ENCODE measurements around the gene SLC25A12. TPM values are rescaled to one million over a fixed set of nuclear protein-coding genes. Genes with fewer than 3 reads are reported as not detected.
A peak's percentile ranks its signal among the peaks of the same experiment; 100 is the strongest.

The SLC25A12 gene
- total and polyA plus RNA-seq, 2 donors (not counting 3 experiments of a cell fraction or from before 2014, with no cell fraction given): 13.6 to 17.1 TPM

- dilution Hi-C loops (cut with MboI; ENCODE audit: extremely low pct_ligation_motif_present, low sequenced_read_pairs): no loop called here
- no peak overlapping the region for H3K4me2 ChIP-seq (ENCODE audit: insufficient read depth, low read length)
- H3K79me2 ChIP-seq (ENCODE audit: control insufficient read depth, insufficient read depth, low read length): no peaks in the 10 kb centered on the region
- FAIRE-seq (no peak), DNase-seq (ENCODE audit: low read depth, low spot score) (no peak)
- no peaks in the 10 kb centered on the region for H3K27me3 ChIP-seq (ENCODE audit: control insufficient read depth in 2 of 2, insufficient read depth in 2 of 2, low read length in 2 of 2)
- no peaks in the 10 kb centered on the region for H3K9me3 ChIP-seq (replicated peaks; ENCODE audit: control insufficient read depth, insufficient read depth, low read length)
- H3K9me1 ChIP-seq (replicated peaks; ENCODE audit: control insufficient read depth, extremely low read depth, insufficient read depth, low read length): no peaks in the 10 kb centered on the region
- TF ChIP-seq MYC (IDR thresholded peaks at IDR 0.05; ENCODE audit: low read depth, low read length): no peak
- H3K27ac ChIP-seq (ENCODE audit: insufficient read depth, low read depth, low read length): no peak overlapping the region
- no peak overlapping the region for H3K9ac ChIP-seq (replicated peaks; ENCODE audit: extremely low read depth, insufficient read depth, low read length)
- H2AFZ ChIP-seq (ENCODE audit: low read depth, low read length): no peak overlapping the region
- POLR2A ChIA-PET: no interaction called here
- CTCF ChIA-PET: interaction anchor here (1.0 kb wide), 1 partner anchor 231 kb away, joined by 4 read pairs; no protein-coding TSS in a partner anchor
- intact Hi-C loops (cut with micrococcal nuclease): loop anchor here (10.0 kb wide), 1 partner anchor 209 kb away; the partner anchor contains the start of gene DLX2
- H4K20me1 ChIP-seq (replicated peaks; ENCODE audit: control insufficient read depth, extremely low read depth, insufficient read depth, low read length): no peaks in the 10 kb centered on the region
- no peaks in the 10 kb centered on the region for H3K36me3 ChIP-seq (ENCODE audit: control insufficient read depth in 2 of 2, extremely low read depth in 1 of 2, insufficient read depth in 2 of 2, low read length in 2 of 2)
- H3K4me3 ChIP-seq (replicated peaks in 1 of 3; ENCODE audit: insufficient read depth in 1 of 3, low read depth in 1 of 3, low read length in 3 of 3): no peak overlapping the region
- no TSS peak for BruUV-seq (replicated peaks)
- peaks cover 9% of the 10 kb centered on the region for H3K4me1 ChIP-seq (ENCODE audit: control insufficient read depth, extremely low read depth, insufficient read depth, low read length)
These were observed 1.7 kb upstream of the SLC25A12 start for GRCh38 chr2:171895786-171896185.

GRCh38 chr2:171894612-171894947 lies 536 bp upstream of the SLC25A12 start:
- H3K4me3 ChIP-seq (replicated peaks in 1 of 3; ENCODE audit: insufficient read depth in 1 of 3, low read depth in 1 of 3, low read length in 3 of 3): peak overlapping the region; percentile 63 to 83 (median 64)
- peaks cover 9% of the 10 kb centered on the region for H3K4me1 ChIP-seq (ENCODE audit: control insufficient read depth, extremely low read depth, insufficient read depth, low read length)
- CTCF ChIA-PET: interaction anchor here (1.1 to 1.9 kb wide), 3 partner anchors 28 to 219 kb away, joined by 3 to 5 read pairs (median 5); partner anchors contain the start of gene HAT1
- no peaks in the 10 kb centered on the region for H3K9me1 ChIP-seq (replicated peaks; ENCODE audit: control insufficient read depth, extremely low read depth, insufficient read depth, low read length)
- no peaks in the 10 kb centered on the region for H3K9me3 ChIP-seq (replicated peaks; ENCODE audit: control insufficient read depth, insufficient read depth, low read length)
- peak overlapping the region; percentile 92 for H3K4me2 ChIP-seq (ENCODE audit: insufficient read depth, low read length)
- POLR2A ChIA-PET: no interaction called here
- TSS peak; percentile 58 for BruUV-seq (replicated peaks)
- no peaks in the 10 kb centered on the region for H3K36me3 ChIP-seq (ENCODE audit: control insufficient read depth in 2 of 2, extremely low read depth in 1 of 2, insufficient read depth in 2 of 2, low read length in 2 of 2)
- peak overlapping the region; percentile 96 for H2AFZ ChIP-seq (ENCODE audit: low read depth, low read length)
- dilution Hi-C loops (cut with MboI; ENCODE audit: extremely low pct_ligation_motif_present, low sequenced_read_pairs): no loop called here
- no peaks in the 10 kb centered on the region for H3K27me3 ChIP-seq (ENCODE audit: control insufficient read depth in 2 of 2, insufficient read depth in 2 of 2, low read length in 2 of 2)
- DNase-seq (ENCODE audit: low read depth, low spot score) (no peak), FAIRE-seq (no peak)
- H3K79me2 ChIP-seq (ENCODE audit: control insufficient read depth, insufficient read depth, low read length): no peaks in the 10 kb centered on the region
- H3K9ac ChIP-seq (replicated peaks; ENCODE audit: extremely low read depth, insufficient read depth, low read length): peak overlapping the region; percentile 63
- H4K20me1 ChIP-seq (replicated peaks; ENCODE audit: control insufficient read depth, extremely low read depth, insufficient read depth, low read length): no peaks in the 10 kb centered on the region
- no peak for TF ChIP-seq POLR2AphosphoS5 (IDR thresholded peaks at IDR 0.05; ENCODE audit: insufficient read depth, low read depth, low read length)
- TF ChIP-seq GATA2 (IDR thresholded peaks at IDR 0.05; ENCODE audit: insufficient read depth, insufficient read length, low read depth, low read length): no peak
- TF ChIP-seq MYC (IDR thresholded peaks at IDR 0.05; ENCODE audit: low read depth, low read length): no peak
- TF ChIP-seq POLR2A (IDR thresholded peaks at IDR 0.05; ENCODE audit: low read depth, low read length): no peak
- TF ChIP-seq EZH2 (IDR thresholded peaks at IDR 0.05; ENCODE audit: borderline replicate concordance, low read depth, low read length, severe bottlenecking): no peak
- no peak for TF ChIP-seq MAX (IDR thresholded peaks at IDR 0.05; ENCODE audit: insufficient read depth, insufficient read length)
- no peak for TF ChIP-seq FOS (IDR thresholded peaks at IDR 0.05; ENCODE audit: borderline replicate concordance, insufficient read depth, low read length)
- TF ChIP-seq JUN (IDR thresholded peaks at IDR 0.05; ENCODE audit: borderline replicate concordance, insufficient read depth, insufficient read length, low read depth): no peak
- TF ChIP-seq, protein P1, sequence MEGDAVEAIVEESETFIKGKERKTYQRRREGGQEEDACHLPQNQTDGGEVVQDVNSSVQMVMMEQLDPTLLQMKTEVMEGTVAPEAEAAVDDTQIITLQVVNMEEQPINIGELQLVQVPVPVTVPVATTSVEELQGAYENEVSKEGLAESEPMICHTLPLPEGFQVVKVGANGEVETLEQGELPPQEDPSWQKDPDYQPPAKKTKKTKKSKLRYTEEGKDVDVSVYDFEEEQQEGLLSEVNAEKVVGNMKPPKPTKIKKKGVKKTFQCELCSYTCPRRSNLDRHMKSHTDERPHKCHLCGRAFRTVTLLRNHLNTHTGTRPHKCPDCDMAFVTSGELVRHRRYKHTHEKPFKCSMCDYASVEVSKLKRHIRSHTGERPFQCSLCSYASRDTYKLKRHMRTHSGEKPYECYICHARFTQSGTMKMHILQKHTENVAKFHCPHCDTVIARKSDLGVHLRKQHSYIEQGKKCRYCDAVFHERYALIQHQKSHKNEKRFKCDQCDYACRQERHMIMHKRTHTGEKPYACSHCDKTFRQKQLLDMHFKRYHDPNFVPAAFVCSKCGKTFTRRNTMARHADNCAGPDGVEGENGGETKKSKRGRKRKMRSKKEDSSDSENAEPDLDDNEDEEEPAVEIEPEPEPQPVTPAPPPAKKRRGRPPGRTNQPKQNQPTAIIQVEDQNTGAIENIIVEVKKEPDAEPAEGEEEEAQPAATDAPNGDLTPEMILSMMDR (IDR thresholded peaks at IDR 0.05; ENCODE audit: extremely low read depth in 1 of 2, insufficient read depth in 1 of 2, low read depth in 1 of 2, low read length in 2 of 2): no peak
- intact Hi-C loops (cut with micrococcal nuclease): loop anchor here (1.0 to 10.0 kb wide), 2 partner anchors 28 to 210 kb away; partner anchors contain the start of genes DLX2 and HAT1
- H3K27ac ChIP-seq (ENCODE audit: insufficient read depth, low read depth, low read length): peak overlapping the region; percentile 65
